CD4-positive, alpha-beta T cell treated with Interleukin-2 at 100 ng/mL for 4 hours (primary cell): Measurements from ENCODE around the gene MYO9B.

ENCODE experiments used
- DNase-seq: peaks from one replicate; pipeline ENCODE4 v3.0.0-alpha.2; 2020; ENCODE audit warnings: low spot score

MYO9B gene

DNA sequence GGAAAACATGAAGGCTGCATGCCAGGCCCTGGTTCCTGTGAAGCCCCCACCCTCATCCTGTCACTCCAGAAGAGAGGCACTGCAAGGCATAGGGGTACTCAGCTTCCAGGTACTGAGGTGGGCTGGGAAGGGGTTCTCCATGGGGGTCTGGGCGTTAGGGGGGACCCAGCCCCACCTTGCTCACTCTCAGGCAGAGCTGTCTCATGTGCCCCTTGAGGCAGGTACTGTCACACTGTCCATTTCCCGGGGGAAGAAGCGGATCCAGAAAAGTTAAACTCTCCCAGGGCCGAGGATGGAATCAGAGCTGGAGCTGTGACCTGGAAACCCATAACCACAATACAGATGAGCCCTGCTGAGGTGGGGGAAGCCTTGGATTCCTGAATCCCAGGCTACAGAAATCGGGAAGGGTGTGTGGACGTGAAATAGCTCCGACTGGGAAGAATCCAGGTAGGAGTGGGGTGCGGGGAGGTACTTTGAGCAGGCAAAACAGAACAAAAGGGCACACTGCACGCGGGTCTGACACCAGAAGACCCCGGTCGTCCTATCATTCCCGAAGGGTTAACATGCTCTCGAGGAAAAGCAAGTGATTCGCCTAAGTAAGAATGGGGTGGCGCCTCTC lies 139.0 kb downstream of the MYO9B start:
- no peak for DNase-seq

DNA sequence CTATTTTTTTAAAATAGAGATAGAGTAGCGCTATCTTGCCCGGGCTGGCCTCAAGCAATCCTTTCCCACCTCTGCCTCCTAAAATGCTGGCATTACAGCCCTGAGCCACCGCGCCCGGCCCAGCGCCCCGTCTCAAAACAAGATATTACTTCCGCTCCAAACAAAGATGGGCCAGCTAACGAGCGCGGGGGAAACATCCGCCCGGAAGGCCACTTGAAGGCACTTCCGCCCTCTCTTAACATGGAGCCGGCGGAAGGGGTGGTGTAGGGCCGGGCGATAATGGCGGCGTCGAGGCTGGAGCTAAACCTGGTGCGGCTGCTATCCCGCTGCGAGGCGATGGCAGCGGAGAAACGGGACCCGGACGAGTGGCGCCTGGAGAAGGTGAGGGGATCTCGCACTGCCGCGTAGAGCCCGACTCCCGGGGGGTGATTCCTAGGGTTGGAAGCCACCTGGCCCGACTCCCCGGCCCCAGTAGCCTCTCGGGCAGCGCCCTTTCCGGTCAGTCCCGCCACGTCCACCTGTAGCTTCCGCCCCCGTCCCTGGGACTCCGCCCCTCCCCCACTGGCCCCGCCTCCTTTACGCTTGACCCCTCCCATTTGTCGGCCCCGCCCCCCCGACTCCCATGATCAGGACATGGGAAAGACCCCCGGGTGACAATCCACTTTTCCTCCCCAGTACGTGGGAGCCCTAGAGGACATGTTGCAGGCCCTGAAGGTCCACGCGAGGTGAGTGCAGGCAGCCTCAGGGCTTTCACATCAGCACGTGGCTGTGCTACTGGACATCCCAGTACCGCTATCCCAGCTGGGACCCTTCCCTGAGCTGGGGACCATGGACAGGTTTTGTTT lies 139.8 kb downstream of the MYO9B start, which contains the start of gene USE1:
TSS of gene USE1 (plus strand) at position 231 of the 845 bp plus-strand sequence. CDS start at position 280, 49 bp downstream.
- DNase-seq = peak; percentile 90

GRCh38 chr19:17216058-17216670 lies 140.6 kb downstream of the MYO9B start:
- DNase-seq = no peak

GRCh38 chr19:17219286-17219685 lies 143.7 kb downstream of the MYO9B start:
- no peak for DNase-seq

GRCh38 chr19:17220207-17220758 lies 144.7 kb downstream of the MYO9B start:
- peak; percentile 33 for DNase-seq

- DNase-seq = no peak
Measured at GRCh38 chr19:17225053-17225452, 149.5 kb downstream of the MYO9B start.

- peak; percentile 96 for DNase-seq
Measured at GRCh38 chr19:17226002-17226933, 150.7 kb downstream of the MYO9B start, which contains the start of gene OCEL1. Gene OCEL1 (plus strand): TSS chr19:17226226. CDS start chr19:17226248, 22 bp downstream.

DNA sequence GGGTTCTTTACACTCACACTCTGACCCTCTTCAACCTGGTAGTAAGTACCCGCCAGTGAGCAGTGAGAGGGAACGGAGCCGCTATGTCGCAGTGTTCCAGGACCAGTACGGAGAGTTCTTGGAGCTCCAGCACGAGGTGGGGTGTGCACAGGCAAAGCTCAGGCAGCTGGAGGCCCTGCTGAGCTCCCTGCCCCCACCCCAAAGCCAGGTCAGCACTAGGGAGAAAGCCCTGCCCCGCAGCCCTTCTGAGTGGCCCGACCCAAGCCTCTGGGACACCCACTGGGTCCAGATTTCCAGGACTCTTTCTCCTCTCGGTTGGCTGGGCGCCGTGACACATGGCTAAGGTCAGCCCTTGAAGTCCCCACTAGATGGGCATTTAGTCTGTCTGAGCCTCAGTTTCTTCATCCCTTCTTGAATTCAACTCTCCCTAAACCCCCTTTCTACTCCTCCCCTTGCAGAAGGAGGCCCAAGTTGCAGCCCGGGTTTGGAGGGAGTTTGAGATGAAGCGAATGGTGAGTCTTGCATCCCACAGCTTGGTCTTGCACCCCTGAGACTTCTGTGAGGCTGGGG lies 152.3 kb downstream of the MYO9B start:
- DNase-seq = no peak

- no peak for DNase-seq
Measured at GRCh38 chr19:17229890-17230289, 154.3 kb downstream of the MYO9B start.

DNA sequence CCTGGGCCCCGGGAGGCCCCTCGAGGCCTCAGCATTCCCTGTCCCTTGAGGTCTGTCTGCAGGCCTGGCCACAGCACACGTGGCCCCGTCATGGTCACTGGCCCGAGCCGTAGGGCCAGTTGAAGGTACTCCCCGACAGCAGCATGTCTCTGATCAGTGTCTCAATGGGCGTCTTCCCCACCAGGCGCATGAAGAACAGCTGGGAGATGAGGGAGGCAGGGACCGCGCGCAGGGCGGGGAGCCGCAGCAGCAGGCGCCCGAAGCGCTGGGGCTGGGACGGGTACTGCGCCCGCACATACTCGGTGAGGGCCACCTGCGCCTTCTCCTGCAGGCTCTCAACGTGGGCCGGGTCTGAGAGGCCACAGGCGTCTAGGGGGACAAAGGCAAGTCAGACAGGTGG lies 156.7 kb downstream of the MYO9B start:
- DNase-seq = no peak

GRCh38 chr19:17234911-17235299 lies 159.3 kb downstream of the MYO9B start:
- peak; percentile 51 for DNase-seq

DNA sequence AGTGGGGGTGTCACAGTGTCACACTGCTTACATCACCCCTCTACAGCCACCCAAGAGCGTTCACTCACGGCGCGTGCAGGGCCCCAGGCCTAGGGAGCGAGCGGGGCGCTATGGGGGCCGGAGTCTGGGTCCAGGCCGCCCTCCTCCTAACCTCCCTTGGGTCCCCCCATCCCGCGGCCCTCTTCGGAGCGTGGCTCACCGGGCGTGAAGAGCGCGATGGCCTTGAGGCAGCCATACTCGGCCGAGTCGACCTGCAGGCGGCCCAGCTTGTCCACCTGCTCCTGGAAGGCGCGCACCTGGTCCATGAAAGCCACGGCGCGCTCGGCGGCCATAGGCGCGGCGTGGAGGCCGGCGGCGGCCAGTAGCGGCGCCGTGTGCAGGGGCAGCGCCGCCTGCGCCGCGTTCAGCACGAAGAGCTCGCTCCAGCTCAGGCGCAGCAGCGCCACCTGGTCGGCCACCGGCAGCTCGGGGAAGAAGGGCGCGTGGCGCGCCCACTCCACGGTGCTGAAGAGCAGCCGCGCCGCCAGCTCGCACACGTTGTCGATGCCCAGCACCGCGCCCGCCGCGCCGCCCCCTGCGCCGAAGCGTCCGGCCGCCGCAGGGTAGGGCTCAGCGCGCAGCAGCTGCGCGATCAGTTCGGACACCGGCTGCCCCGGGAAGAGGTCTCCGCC lies 159.9 kb downstream of the MYO9B start:
- peak; percentile 77 for DNase-seq

- DNase-seq = no peak
Measured at GRCh38 chr19:17235971-17236777, 160.6 kb downstream of the MYO9B start.

GRCh38 chr19:17236811-17237543 lies 161.4 kb downstream of the MYO9B start:
- DNase-seq = no peak

- no peak for DNase-seq
Measured at GRCh38 chr19:17237747-17238706, 162.4 kb downstream of the MYO9B start.

DNA sequence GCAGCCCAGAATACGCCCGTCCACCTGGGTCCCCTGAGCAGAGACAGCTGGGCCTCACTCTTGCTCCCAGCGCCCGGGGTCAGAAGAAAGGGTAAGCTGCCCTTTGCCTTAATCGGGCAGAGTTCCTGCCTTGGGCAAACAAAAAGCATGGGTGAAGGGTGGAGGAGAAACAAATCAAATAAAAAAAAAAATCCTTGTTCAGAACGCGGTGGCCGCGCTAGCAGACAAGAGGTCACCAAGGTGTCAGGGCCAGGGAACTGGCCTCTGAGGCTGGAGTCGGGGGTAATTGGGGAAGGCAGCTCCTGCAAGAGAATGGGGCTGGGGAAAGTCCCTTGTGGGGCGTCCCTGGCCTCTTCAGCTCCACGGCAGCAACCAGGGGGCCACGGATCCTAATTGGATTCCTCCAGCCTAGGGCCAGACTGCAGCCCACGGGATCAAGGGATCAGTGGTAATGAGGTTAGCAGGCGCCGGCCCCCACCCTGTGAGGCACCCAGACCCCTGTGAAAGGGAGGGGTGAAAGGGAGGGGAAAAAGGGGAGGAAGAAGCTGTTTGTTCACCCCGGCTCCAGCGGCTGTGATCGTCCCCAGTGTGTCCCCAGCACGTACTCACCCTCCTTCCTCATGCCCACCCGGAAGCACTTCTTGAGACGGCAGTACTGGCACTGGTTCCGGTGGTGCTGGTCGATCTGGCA lies 164.6 kb downstream of the MYO9B start:
- DNase-seq = no peak

DNA sequence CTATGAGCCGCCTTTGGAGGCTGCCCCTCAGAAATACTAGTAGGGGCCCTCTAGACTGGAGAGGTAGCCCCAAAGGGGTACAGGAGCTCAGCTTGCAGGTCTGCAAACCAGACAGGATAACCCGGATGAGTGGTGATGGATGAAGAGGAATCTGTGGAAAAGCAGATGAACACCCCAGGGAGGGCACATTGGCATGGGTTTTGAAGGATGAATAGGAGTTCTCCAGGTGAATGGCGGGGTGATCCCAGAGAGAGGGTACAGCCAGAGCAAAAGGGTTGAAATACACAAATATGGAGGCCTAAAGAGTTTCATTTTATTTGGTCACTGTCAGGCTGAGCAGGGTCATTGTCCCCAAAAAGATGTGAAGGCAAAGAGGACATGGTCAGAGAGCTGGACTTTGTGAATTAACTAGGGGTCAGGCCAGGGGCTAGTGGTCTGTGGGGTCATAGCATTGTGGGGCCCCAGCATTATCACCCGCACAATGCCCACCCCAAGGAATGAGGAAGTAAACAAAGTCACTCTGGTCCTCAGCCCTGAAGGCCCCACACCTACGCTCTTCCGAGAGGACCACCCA lies 165.3 kb downstream of the MYO9B start:
- no peak for DNase-seq
